DND-41 (cell line): ENCODE results near the gene ATP1A2.

Experiments used
- ATAC-seq: fragments of 200-7000 bp; cut with Tn5 transposase; 3 replicates; pipeline ENCODE4 v1.9.1; 2021; ENCODE audit warnings: low read depth; ENCODE audit not compliant: insufficient read depth
- DNase-seq: peaks from one replicate; pipeline ENCODE4 v3.0.0-alpha.2; 2020
- H2AFZ ChIP-seq: 2 replicates; pipeline ENCODE4 v1.6.0; 2012; ENCODE audit warnings: low read depth, low read length
- H3K27ac ChIP-seq: 2 replicates; pipeline ENCODE4 v1.5.1; 2012; ENCODE audit warnings: low read length, inconsistent platforms
- H3K27me3 ChIP-seq: fragments of 200-600 bp; sonication (generic); 2 replicates; pipeline ENCODE4 v1.6.0; 2012; ENCODE audit warnings: low read length, mild to moderate bottlenecking, inconsistent platforms; ENCODE audit not compliant: insufficient read depth, poor library complexity
- H3K36me3 ChIP-seq: 2 replicates; pipeline ENCODE4 v1.5.1; 2012; ENCODE audit warnings: low read length, inconsistent platforms; ENCODE audit not compliant: insufficient read depth
- H3K4me1 ChIP-seq: 2 replicates; pipeline ENCODE4 v1.5.1; 2012; ENCODE audit warnings: mild to moderate bottlenecking, low read length; ENCODE audit not compliant: insufficient read depth
- H3K4me2 ChIP-seq: 2 replicates; pipeline ENCODE4 v1.6.0; 2012; ENCODE audit warnings: mild to moderate bottlenecking, moderate library complexity, low read length, inconsistent platforms; ENCODE audit not compliant: insufficient read depth
- H3K4me3 ChIP-seq, 2 experiments: fragments of 200-600 bp in 1 of 2; shearing (Covaris generic) in 1 of 2; 2 replicates each; pipeline ENCODE4 v1.5.1; 2012 to 2016; ENCODE audit warnings: inconsistent platforms in 2 of 2, low read length in 2 of 2, mild to moderate bottlenecking in 2 of 2, low read depth in 1 of 2, moderate library complexity in 1 of 2
- H3K79me2 ChIP-seq: 2 replicates; pipeline ENCODE4 v1.6.0; 2012; ENCODE audit warnings: low read length, inconsistent platforms; ENCODE audit not compliant: insufficient read depth
- H3K9ac ChIP-seq: 2 replicates; pipeline ENCODE4 v1.6.0; 2012; ENCODE audit warnings: low read depth, mild to moderate bottlenecking, inconsistent platforms, low read length, moderate library complexity
- H3K9me3 ChIP-seq: 2 replicates; pipeline ENCODE4 v1.5.1; 2012; ENCODE audit warnings: low read length, moderate library complexity, mild to moderate bottlenecking, inconsistent platforms; ENCODE audit not compliant: insufficient read depth, severe bottlenecking
- H4K20me1 ChIP-seq: 2 replicates; pipeline ENCODE4 v1.6.0; 2012; ENCODE audit warnings: low read length; ENCODE audit not compliant: insufficient read depth
- EZH2 ChIP-seq: IDR thresholded peaks from 3 replicates; pipeline ENCODE4 v1.6.1; 2012; ENCODE audit warnings: borderline replicate concordance, low read depth, mild to moderate bottlenecking, moderate library complexity, low read length, inconsistent platforms; ENCODE audit not compliant: severe bottlenecking
- TF ChIP-seq, protein P1 (sequence below): IDR thresholded peaks from 2 replicates; pipeline ENCODE4 v1.5.1; 2012; ENCODE audit warnings: borderline replicate concordance, low read length, moderate library complexity, mild to moderate bottlenecking; ENCODE audit not compliant: poor library complexity, severe bottlenecking; ENCODE audit errors: extremely low read depth

ATP1A2 gene

DNA sequence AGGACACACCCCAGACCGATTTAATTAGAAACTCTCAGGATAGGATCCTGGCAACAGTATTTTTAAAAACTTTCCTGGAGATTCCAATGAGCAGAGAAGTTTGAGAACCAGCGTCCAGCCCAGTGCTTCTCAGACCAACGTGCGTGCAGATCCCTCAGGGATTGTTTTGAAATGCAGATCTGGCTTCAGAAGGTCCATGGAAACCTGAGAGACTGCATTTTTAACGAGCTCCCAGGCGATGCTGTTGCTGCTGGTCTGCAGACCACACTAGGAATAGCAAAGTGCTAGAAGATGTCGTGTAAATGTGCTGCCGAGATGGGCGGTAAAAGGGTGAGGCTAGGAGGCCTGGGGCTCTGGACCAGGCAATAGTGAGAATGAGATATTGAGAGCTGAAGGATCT lies 56.4 kb downstream of the ATP1A2 start:
- DNase-seq (no peak), ATAC-seq (no peak)
- Histone ChIP-seq H3K4me1 (no peaks in the 10 kb centered on the region), H2AFZ (no peak overlapping the region), H3K9me3 (no peaks in the 10 kb centered on the region), H3K27ac (no peak overlapping the region), H3K4me2 (no peak overlapping the region), H4K20me1 (no peaks in the 10 kb centered on the region), H3K4me3 (no peak overlapping the region), H3K79me2 (no peaks in the 10 kb centered on the region), H3K36me3 (no peaks in the 10 kb centered on the region), H3K27me3 (peaks cover 42% of the 10 kb centered on the region), H3K9ac (no peak overlapping the region)
- TF ChIP-seq EZH2, result no peak
- TF ChIP-seq, protein P1, sequence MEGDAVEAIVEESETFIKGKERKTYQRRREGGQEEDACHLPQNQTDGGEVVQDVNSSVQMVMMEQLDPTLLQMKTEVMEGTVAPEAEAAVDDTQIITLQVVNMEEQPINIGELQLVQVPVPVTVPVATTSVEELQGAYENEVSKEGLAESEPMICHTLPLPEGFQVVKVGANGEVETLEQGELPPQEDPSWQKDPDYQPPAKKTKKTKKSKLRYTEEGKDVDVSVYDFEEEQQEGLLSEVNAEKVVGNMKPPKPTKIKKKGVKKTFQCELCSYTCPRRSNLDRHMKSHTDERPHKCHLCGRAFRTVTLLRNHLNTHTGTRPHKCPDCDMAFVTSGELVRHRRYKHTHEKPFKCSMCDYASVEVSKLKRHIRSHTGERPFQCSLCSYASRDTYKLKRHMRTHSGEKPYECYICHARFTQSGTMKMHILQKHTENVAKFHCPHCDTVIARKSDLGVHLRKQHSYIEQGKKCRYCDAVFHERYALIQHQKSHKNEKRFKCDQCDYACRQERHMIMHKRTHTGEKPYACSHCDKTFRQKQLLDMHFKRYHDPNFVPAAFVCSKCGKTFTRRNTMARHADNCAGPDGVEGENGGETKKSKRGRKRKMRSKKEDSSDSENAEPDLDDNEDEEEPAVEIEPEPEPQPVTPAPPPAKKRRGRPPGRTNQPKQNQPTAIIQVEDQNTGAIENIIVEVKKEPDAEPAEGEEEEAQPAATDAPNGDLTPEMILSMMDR, result no peak

DNA sequence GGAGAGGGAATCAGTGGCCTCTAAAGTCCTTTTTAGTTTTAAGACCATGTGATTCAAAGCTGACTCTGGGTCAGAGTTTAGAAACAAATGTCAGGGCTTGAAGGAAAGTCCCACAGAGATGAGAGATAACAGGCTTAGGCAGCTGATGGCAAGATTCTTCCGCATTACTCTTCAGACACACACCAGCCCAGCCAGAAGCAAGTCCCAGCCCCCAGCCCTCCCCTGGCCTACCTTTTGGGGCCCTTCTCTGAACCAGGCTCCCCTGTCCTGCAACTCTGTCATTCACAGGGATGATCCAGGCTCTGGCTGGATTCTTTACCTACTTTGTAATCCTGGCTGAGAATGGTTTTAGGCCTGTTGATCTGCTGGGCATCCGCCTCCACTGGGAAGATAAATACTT lies 61.7 kb downstream of the ATP1A2 start:
- no peaks in the 10 kb centered on the region for H3K79me2 ChIP-seq
- H3K4me1 ChIP-seq, result no peaks in the 10 kb centered on the region
- H2AFZ ChIP-seq, result no peak overlapping the region
- H3K27ac ChIP-seq, result no peak overlapping the region
- H3K4me2 ChIP-seq, result no peak overlapping the region
- ATAC-seq (no peak), DNase-seq (no peak)
- H3K36me3 ChIP-seq, result no peaks in the 10 kb centered on the region
- no peaks in the 10 kb centered on the region for H4K20me1 ChIP-seq
- no peak overlapping the region for H3K9ac ChIP-seq
- TF ChIP-seq, protein P1, result no peak
- TF ChIP-seq EZH2, result no peak
- H3K27me3 ChIP-seq, result peaks cover 40% of the 10 kb centered on the region
- H3K4me3 ChIP-seq, result no peak overlapping the region
- H3K9me3 ChIP-seq, result no peaks in the 10 kb centered on the region

DNA sequence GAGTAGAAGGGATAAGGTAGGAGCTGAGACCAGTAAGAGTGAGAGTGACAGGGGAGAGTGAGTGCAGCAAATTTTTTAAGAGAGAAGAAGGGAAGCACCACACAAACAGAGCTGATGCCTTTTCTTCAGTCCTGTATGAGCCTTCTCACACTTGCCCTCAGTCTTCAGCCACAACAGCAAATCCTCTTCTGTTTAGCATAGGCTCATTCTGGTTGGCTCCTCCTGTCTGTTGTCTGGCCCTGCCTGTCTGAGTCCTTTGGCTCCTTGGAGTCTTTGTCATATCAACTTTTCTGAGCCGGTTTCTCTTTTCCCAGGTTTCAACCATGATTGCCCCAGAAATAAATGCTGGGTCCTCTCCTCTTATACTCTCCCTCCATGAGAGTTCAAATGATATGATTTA lies 62.1 kb downstream of the ATP1A2 start:
- Histone ChIP-seq H3K27me3 (peaks cover 37% of the 10 kb centered on the region), H3K27ac (no peak overlapping the region), H3K4me1 (no peaks in the 10 kb centered on the region), H3K4me3 (no peak overlapping the region), H3K9ac (no peak overlapping the region), H2AFZ (no peak overlapping the region), H3K79me2 (no peaks in the 10 kb centered on the region), H3K36me3 (no peaks in the 10 kb centered on the region), H3K4me2 (no peak overlapping the region), H3K9me3 (no peaks in the 10 kb centered on the region), H4K20me1 (no peaks in the 10 kb centered on the region)
- TF ChIP-seq, protein P1, result no peak
- TF ChIP-seq EZH2, result no peak
- ATAC-seq, result no peak
- no peak for DNase-seq

DNA sequence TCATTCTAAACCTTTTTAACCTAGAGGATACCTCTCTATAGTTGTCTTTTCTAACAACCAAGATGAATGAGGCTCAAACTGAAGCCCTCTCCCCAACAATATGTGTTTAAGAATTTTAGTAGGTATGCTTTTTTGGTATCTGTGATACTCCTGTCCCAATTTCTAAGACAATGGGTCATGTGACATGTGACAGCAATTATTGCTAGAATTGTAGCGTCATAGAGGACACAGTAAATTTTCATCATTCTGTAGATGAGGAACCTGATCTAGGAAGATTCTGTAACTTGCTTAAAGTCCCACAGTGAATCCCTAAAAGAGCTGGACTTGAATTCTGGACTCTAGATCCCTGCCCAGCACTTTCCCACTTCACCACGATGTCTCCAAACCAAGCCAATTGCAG lies 63.2 kb downstream of the ATP1A2 start:
- ATAC-seq (no peak), DNase-seq (no peak)
- Histone ChIP-seq H3K36me3 (no peaks in the 10 kb centered on the region), H3K4me2 (no peak overlapping the region), H3K4me1 (no peaks in the 10 kb centered on the region), H2AFZ (no peak overlapping the region), H3K9me3 (no peaks in the 10 kb centered on the region), H4K20me1 (no peaks in the 10 kb centered on the region), H3K9ac (no peak overlapping the region), H3K4me3 (no peak overlapping the region), H3K27me3 (peaks cover 35% of the 10 kb centered on the region), H3K79me2 (no peaks in the 10 kb centered on the region), H3K27ac (no peak overlapping the region)
- no peak for TF ChIP-seq EZH2
- TF ChIP-seq, protein P1, result no peak
